ENCODE results near the gene MAB21L2.

The MAB21L2 gene

DNA sequence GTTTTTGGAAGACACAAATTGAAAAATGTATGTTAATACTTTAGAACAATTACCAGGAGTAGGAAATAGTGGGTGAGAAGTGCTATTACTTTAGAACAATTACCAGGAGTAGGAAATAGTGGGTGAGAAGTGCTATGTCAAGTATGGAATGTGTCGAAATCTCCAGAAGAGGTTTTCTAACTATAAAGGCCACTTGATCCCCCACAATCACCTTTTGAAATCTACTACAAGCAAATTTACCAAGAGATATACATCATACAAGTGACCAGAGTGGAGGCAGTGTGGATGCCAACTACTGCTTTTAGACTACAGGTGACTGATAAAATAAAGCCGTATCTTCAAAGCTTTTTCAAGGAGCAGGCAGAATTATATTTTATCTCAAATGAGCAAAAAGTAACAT lies 43.1 kb downstream of the MAB21L2 start:
- Histone ChIP-seq H3K9me3 (ENCODE audit: control insufficient read depth, insufficient read depth, low read length) (no peaks in the 10 kb centered on the region), H3K9ac (ENCODE audit: low read depth, low read length) (no peak overlapping the region), H3K4me1 (ENCODE audit: control insufficient read depth, insufficient read depth, low read length) (peaks cover 5% of the 10 kb centered on the region), H3K36me3 (ENCODE audit: control insufficient read depth, insufficient read depth, low read length) (no peaks in the 10 kb centered on the region), H3K4me3 (ENCODE audit: low read depth, low read length) (no peak overlapping the region), H3K27me3 (ENCODE audit: control insufficient read depth, insufficient read depth, low read length) (no peaks in the 10 kb centered on the region)

DNA sequence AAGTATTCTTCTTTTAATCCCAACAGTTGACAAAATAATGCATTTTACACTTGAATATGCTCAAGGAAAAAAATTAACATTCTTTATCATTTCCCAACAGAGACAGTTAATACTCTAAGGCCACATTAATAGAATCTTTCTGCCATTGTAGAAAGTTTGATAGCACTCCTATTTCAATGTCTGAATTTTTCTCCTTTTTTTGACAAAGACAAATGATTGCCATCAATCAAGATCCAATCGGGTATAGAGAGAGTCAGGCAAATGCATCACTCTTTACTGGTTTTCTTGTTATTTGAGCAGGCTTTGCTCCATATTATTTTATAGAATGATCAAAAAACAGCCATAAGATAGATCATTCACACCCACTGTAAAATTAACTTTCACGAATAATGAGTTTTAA lies 46.1 kb downstream of the MAB21L2 start:
- H3K9me3 ChIP-seq (ENCODE audit: control insufficient read depth, insufficient read depth, low read length), result no peaks in the 10 kb centered on the region
- H3K36me3 ChIP-seq (ENCODE audit: control insufficient read depth, insufficient read depth, low read length), result no peaks in the 10 kb centered on the region
- no peak overlapping the region for H3K4me3 ChIP-seq (ENCODE audit: low read depth, low read length)
- no peaks in the 10 kb centered on the region for H3K27me3 ChIP-seq (ENCODE audit: control insufficient read depth, insufficient read depth, low read length)
- H3K4me1 ChIP-seq (ENCODE audit: control insufficient read depth, insufficient read depth, low read length), result peaks cover 3% of the 10 kb centered on the region
- H3K9ac ChIP-seq (ENCODE audit: low read depth, low read length), result no peak overlapping the region

DNA sequence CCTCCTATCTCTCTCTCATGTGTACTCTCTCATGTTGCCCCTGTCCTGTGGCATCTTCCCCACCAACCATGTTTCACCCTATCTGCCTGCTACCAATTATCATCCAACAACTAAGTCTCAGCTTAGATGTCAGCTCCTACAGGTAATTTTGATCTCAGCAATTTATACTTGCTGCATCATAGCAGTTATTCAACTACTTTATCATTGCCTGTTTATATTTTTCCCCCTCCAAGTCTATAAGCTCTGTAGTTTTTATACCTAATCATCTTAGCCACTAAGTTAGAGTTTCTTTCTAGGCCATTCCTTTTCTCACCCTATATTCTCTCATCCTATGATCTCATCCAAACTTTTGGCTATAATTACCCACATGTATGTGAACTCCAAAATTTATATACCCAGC lies 50.7 kb downstream of the MAB21L2 start:
- H3K9ac ChIP-seq (ENCODE audit: low read depth, low read length), result no peak overlapping the region
- H3K27me3 ChIP-seq (ENCODE audit: control insufficient read depth, insufficient read depth, low read length), result no peaks in the 10 kb centered on the region
- H3K9me3 ChIP-seq (ENCODE audit: control insufficient read depth, insufficient read depth, low read length), result no peaks in the 10 kb centered on the region
- no peaks in the 10 kb centered on the region for H3K36me3 ChIP-seq (ENCODE audit: control insufficient read depth, insufficient read depth, low read length)
- no peaks in the 10 kb centered on the region for H3K4me1 ChIP-seq (ENCODE audit: control insufficient read depth, insufficient read depth, low read length)
- H3K4me3 ChIP-seq (ENCODE audit: low read depth, low read length), result no peak overlapping the region

All from iPS-15b (cell line).